Neural cell (in vitro differentiated cells): ENCODE data around the gene HK1.

Experiments used
- REST ChIP-seq: IDR thresholded peaks from 2 replicates; pipeline ENCODE4 v1.6.1; 2012; ENCODE audit warnings: borderline replicate concordance
- TF ChIP-seq, protein P1 (sequence below): fragments of 450-650 bp; IDR thresholded peaks from 2 replicates; pipeline ENCODE4 v1.5.1; 2014; ENCODE audit warnings: antibody characterized with exemption, mild to moderate bottlenecking, moderate library complexity; ENCODE audit not compliant: poor library complexity, severe bottlenecking

- TF ChIP-seq, protein P1, sequence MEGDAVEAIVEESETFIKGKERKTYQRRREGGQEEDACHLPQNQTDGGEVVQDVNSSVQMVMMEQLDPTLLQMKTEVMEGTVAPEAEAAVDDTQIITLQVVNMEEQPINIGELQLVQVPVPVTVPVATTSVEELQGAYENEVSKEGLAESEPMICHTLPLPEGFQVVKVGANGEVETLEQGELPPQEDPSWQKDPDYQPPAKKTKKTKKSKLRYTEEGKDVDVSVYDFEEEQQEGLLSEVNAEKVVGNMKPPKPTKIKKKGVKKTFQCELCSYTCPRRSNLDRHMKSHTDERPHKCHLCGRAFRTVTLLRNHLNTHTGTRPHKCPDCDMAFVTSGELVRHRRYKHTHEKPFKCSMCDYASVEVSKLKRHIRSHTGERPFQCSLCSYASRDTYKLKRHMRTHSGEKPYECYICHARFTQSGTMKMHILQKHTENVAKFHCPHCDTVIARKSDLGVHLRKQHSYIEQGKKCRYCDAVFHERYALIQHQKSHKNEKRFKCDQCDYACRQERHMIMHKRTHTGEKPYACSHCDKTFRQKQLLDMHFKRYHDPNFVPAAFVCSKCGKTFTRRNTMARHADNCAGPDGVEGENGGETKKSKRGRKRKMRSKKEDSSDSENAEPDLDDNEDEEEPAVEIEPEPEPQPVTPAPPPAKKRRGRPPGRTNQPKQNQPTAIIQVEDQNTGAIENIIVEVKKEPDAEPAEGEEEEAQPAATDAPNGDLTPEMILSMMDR = no peak
- TF ChIP-seq REST = no peak
These were observed 35.5 kb upstream of the HK1 start for GRCh38 chr10:69242852-69243212.
